ENCODE results near the gene LZTFL1.
A peak's percentile ranks its signal among the peaks of the same experiment; 100 is the strongest.

LZTFL1 gene

GRCh38 chr3:45841757-45842491, at the start of gene LZTFL1:
Gene LZTFL1 (minus strand): TSS chr3:45842119. CDS start chr3:45841991, 128 bp downstream.
- DNase-seq (ENCODE audit: low read depth in 2 of 2), result peak; percentile 92

GRCh38 chr3:45890405-45890804, 48.5 kb upstream of the LZTFL1 start:
- DNase-seq (ENCODE audit: low read depth in 2 of 2), result no peak

- DNase-seq (ENCODE audit: low read depth in 2 of 2), result no peak
Measured at GRCh38 chr3:45889337-45889736, 47.4 kb upstream of the LZTFL1 start.

GRCh38 chr3:45887759-45888511, 46.0 kb upstream of the LZTFL1 start:
- no peak for DNase-seq (ENCODE audit: low read depth in 2 of 2)

GRCh38 chr3:45887285-45887684, 45.4 kb upstream of the LZTFL1 start:
- DNase-seq (ENCODE audit: low read depth in 2 of 2), result no peak

- DNase-seq (ENCODE audit: low read depth in 2 of 2), result no peak
Measured at GRCh38 chr3:45885979-45886705, 44.2 kb upstream of the LZTFL1 start, which contains the start of gene CCR9. Gene CCR9 (plus strand): TSS chr3:45886543. CDS start chr3:45894934, 8,391 bp downstream.

- DNase-seq (ENCODE audit: low read depth in 2 of 2), result no peak
Measured at GRCh38 chr3:45884368-45885201, 42.7 kb upstream of the LZTFL1 start.

- DNase-seq (ENCODE audit: low read depth in 2 of 2), result no peak
Measured at GRCh38 chr3:45881078-45882022, 39.4 kb upstream of the LZTFL1 start.

GRCh38 chr3:45880725-45881077, 38.8 kb upstream of the LZTFL1 start:
- DNase-seq (ENCODE audit: low read depth in 2 of 2), result no peak

GRCh38 chr3:45878124-45878523, 36.2 kb upstream of the LZTFL1 start:
- DNase-seq (ENCODE audit: low read depth in 2 of 2), result no peak

GRCh38 chr3:45874677-45875346, 32.9 kb upstream of the LZTFL1 start:
- no peak for DNase-seq (ENCODE audit: low read depth in 2 of 2)

GRCh38 chr3:45873638-45874037, 31.7 kb upstream of the LZTFL1 start:
- DNase-seq (ENCODE audit: low read depth in 2 of 2), result no peak

- DNase-seq (ENCODE audit: low read depth in 2 of 2), result no peak
Measured at GRCh38 chr3:45873036-45873435, 31.1 kb upstream of the LZTFL1 start.

- no peak for DNase-seq (ENCODE audit: low read depth in 2 of 2)
Measured at GRCh38 chr3:45872569-45872968, 30.6 kb upstream of the LZTFL1 start.

GRCh38 chr3:45871780-45872179, 29.9 kb upstream of the LZTFL1 start:
- DNase-seq (ENCODE audit: low read depth in 2 of 2), result no peak

- no peak for DNase-seq (ENCODE audit: low read depth in 2 of 2)
Measured at GRCh38 chr3:45870099-45870498, 28.2 kb upstream of the LZTFL1 start.

GRCh38 chr3:45869638-45870037, 27.7 kb upstream of the LZTFL1 start:
- DNase-seq (ENCODE audit: low read depth in 2 of 2), result no peak

GRCh38 chr3:45868650-45869049, 26.7 kb upstream of the LZTFL1 start:
- DNase-seq (ENCODE audit: low read depth in 2 of 2), result no peak

- no peak for DNase-seq (ENCODE audit: low read depth in 2 of 2)
Measured at GRCh38 chr3:45868213-45868612, 26.3 kb upstream of the LZTFL1 start.

- DNase-seq (ENCODE audit: low read depth in 2 of 2), result no peak
Measured at GRCh38 chr3:45865563-45865962, 23.6 kb upstream of the LZTFL1 start.

Measured in fibroblast of skin of left biceps (primary cell).